ENCODE measurements around the gene TUBGCP2. TPM values are rescaled to one million over a fixed set of nuclear protein-coding genes. Genes with fewer than 3 reads are reported as not detected.

TUBGCP2 gene
- total and polyA plus RNA-seq, 9 of the 15 experiments (the other 6 are each of a cell fraction or from before 2014, with no cell fraction given) = 4.3 to 56.6 (median 28.4) TPM

- no peaks in the 10 kb centered on the region for H3K9me1 ChIP-seq (ENCODE audit: control insufficient read depth, insufficient read depth, low read length)
- no peaks in the 10 kb centered on the region for H4K20me1 ChIP-seq (replicated peaks; ENCODE audit: control insufficient read depth, insufficient read depth, low read length)
- intact Hi-C loops (cut with micrococcal nuclease) = no loop called here
- H3K9me3 ChIP-seq (replicated peaks; ENCODE audit: control insufficient read depth, insufficient read depth, low read depth, low read length) = no peaks in the 10 kb centered on the region
- ChIA-PET CTCF (ENCODE audit: low intra/inter-chr PET ratio) (no interaction called here), POLR2A (interaction anchor here (0.6 kb wide), 1 partner anchor 116 kb away, joined by 4 read pairs; no protein-coding TSS in a partner anchor)
- no peak overlapping the region for H3K4me2 ChIP-seq (ENCODE audit: insufficient read depth, low read length)
- H3K36me3 ChIP-seq (ENCODE audit: control insufficient read depth, insufficient read depth, low read length) = no peaks in the 10 kb centered on the region
- WGBS (ENCODE audit: insufficient coverage, low coverage, missing lambda C conversion rate) = 100% methylated on average over 1 of the region's 22 CpGs
- no peaks in the 10 kb centered on the region for H3K27me3 ChIP-seq (ENCODE audit: control insufficient read depth in 2 of 2, insufficient read depth in 2 of 2, low read length in 2 of 2)
- no TSS peak for BruUV-seq (replicated peaks)
- H3K4me1 ChIP-seq (replicated peaks in 1 of 2; ENCODE audit: control insufficient read depth in 2 of 2, insufficient read depth in 2 of 2, low read length in 2 of 2) = peaks cover 0 to 78% of the 10 kb centered on the region in 2 experiments; a peak in 3 of 5 replicates
- DNase-seq (ENCODE audit: extremely low read depth in 1 of 4, low spot score in 3 of 4) (peak in 3 of 4 experiments; percentile 30 to 32 (median 31)), ATAC-seq (peak; percentile 79), FAIRE-seq (no peak)
- H2AFZ ChIP-seq (ENCODE audit: low read depth, low read length) = peak overlapping the region; percentile 74; the same call in 1 of the 2 replicates
- TF ChIP-seq PHB (CRISPR knock-in tag; IDR thresholded peaks at IDR 0.05) = no peak
- TF ChIP-seq DPF2 (IDR thresholded peaks at IDR 0.05) = no peak
- TF ChIP-seq, protein P1, sequence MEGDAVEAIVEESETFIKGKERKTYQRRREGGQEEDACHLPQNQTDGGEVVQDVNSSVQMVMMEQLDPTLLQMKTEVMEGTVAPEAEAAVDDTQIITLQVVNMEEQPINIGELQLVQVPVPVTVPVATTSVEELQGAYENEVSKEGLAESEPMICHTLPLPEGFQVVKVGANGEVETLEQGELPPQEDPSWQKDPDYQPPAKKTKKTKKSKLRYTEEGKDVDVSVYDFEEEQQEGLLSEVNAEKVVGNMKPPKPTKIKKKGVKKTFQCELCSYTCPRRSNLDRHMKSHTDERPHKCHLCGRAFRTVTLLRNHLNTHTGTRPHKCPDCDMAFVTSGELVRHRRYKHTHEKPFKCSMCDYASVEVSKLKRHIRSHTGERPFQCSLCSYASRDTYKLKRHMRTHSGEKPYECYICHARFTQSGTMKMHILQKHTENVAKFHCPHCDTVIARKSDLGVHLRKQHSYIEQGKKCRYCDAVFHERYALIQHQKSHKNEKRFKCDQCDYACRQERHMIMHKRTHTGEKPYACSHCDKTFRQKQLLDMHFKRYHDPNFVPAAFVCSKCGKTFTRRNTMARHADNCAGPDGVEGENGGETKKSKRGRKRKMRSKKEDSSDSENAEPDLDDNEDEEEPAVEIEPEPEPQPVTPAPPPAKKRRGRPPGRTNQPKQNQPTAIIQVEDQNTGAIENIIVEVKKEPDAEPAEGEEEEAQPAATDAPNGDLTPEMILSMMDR (IDR thresholded peaks at IDR 0.05 in 2 of 3, conservative IDR thresholded peaks at IDR 0.05 in 1 of 3; ENCODE audit: insufficient read depth in 2 of 3, low read depth in 1 of 3, low read length in 3 of 3) = peak in 2 of 3 experiments; percentile 22 to 34; a peak in 2 of 6 replicates
- TF ChIP-seq, protein P2, sequence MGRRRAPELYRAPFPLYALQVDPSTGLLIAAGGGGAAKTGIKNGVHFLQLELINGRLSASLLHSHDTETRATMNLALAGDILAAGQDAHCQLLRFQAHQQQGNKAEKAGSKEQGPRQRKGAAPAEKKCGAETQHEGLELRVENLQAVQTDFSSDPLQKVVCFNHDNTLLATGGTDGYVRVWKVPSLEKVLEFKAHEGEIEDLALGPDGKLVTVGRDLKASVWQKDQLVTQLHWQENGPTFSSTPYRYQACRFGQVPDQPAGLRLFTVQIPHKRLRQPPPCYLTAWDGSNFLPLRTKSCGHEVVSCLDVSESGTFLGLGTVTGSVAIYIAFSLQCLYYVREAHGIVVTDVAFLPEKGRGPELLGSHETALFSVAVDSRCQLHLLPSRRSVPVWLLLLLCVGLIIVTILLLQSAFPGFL (CRISPR knock-in tag; IDR thresholded peaks at IDR 0.05) = no peak
- 0 out of 2 replicates have a peak, but pooled peaks have one; percentile 30 for TF ChIP-seq POLR2G (IDR thresholded peaks at IDR 0.05; ENCODE audit: low read depth, low read length)
- TF ChIP-seq, protein P3, sequence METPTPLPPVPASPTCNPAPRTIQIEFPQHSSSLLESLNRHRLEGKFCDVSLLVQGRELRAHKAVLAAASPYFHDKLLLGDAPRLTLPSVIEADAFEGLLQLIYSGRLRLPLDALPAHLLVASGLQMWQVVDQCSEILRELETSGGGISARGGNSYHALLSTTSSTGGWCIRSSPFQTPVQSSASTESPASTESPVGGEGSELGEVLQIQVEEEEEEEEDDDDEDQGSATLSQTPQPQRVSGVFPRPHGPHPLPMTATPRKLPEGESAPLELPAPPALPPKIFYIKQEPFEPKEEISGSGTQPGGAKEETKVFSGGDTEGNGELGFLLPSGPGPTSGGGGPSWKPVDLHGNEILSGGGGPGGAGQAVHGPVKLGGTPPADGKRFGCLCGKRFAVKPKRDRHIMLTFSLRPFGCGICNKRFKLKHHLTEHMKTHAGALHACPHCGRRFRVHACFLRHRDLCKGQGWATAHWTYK (CRISPR knock-in tag; IDR thresholded peaks at IDR 0.05) = no peak
- peak in 1 of 2 experiments; percentile 23 for TF ChIP-seq E2F6 (IDR thresholded peaks at IDR 0.05; ENCODE audit: borderline replicate concordance in 1 of 2, extremely low read depth in 1 of 2, insufficient read depth in 1 of 2, insufficient read length in 1 of 2, low read depth in 1 of 2, low read length in 1 of 2, poor library complexity in 1 of 2, severe bottlenecking in 1 of 2)
- TF ChIP-seq ZFP30 (CRISPR knock-in tag; IDR thresholded peaks at IDR 0.05; ENCODE audit: borderline replicate concordance) = no peak
- TF ChIP-seq, protein P4, sequence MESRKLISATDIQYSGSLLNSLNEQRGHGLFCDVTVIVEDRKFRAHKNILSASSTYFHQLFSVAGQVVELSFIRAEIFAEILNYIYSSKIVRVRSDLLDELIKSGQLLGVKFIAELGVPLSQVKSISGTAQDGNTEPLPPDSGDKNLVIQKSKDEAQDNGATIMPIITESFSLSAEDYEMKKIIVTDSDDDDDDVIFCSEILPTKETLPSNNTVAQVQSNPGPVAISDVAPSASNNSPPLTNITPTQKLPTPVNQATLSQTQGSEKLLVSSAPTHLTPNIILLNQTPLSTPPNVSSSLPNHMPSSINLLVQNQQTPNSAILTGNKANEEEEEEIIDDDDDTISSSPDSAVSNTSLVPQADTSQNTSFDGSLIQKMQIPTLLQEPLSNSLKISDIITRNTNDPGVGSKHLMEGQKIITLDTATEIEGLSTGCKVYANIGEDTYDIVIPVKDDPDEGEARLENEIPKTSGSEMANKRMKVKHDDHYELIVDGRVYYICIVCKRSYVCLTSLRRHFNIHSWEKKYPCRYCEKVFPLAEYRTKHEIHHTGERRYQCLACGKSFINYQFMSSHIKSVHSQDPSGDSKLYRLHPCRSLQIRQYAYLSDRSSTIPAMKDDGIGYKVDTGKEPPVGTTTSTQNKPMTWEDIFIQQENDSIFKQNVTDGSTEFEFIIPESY (CRISPR knock-in tag; IDR thresholded peaks at IDR 0.05) = peak; percentile 79
- peak in 1 of 2 experiments; percentile 21; a peak in 1 of 4 replicates for TF ChIP-seq RAD21 (CRISPR knock-in tag; conservative IDR thresholded peaks at IDR 0.05 in 1 of 2, IDR thresholded peaks at IDR 0.05 in 1 of 2)
- TF ChIP-seq MYC (IDR thresholded peaks at IDR 0.05; ENCODE audit: low read depth, low read length) = peak; percentile 56; the same call in 1 of the 2 replicates
- TF ChIP-seq MYC (CRISPR knock-in tag; IDR thresholded peaks at IDR 0.05; ENCODE audit: borderline replicate concordance, low read depth) = no peak
- in situ Hi-C loops (cut with MboI) = no loop called here
- no peak overlapping the region for H3K4me3 ChIP-seq
- no peaks in the 10 kb centered on the region for H3K79me2 ChIP-seq (ENCODE audit: control insufficient read depth, insufficient read depth, low read length)
- H3K27ac ChIP-seq (ENCODE audit: extremely low read depth, low read depth, low read length) = no peak overlapping the region
- peak overlapping the region in 1 of 2 experiments; percentile 83; a peak in 3 of 4 replicates for H3K9ac ChIP-seq (ENCODE audit: insufficient read depth in 1 of 2, low read depth in 2 of 2, low read length in 2 of 2)
These were observed 40.8 kb downstream of the TUBGCP2 start for GRCh38 chr10:133267829-133268228.
